Neural crest cell (in vitro differentiated cells): Measurements from ENCODE around the gene KLHL14. TPM values are rescaled to one million over a fixed set of nuclear protein-coding genes. Genes with fewer than 3 reads are reported as not detected.

Experiments
- DNase-seq: peaks from one replicate; pipeline ENCODE4 v3.0.0; 2021; ENCODE audit warnings: low read depth, mixed read lengths, low spot score
- H3K27ac Mint-ChIP-seq: one replicate; pipeline ENCODE4 v1.8.0; 2021; ENCODE audit warnings: mild to moderate bottlenecking, mixed read lengths; ENCODE audit not compliant: unreplicated experiment
- H3K27me3 Mint-ChIP-seq: 2 replicates; pipeline ENCODE4 v1.8.0; 2021; ENCODE audit warnings: low read depth, mild to moderate bottlenecking, mixed read lengths
- H3K36me3 Mint-ChIP-seq: 2 replicates; pipeline ENCODE4 v1.8.0; 2021; ENCODE audit warnings: low read depth, mild to moderate bottlenecking, mixed read lengths
- H3K4me1 Mint-ChIP-seq: 2 replicates; pipeline ENCODE4 v1.8.0; 2021; ENCODE audit warnings: mixed read lengths
- H3K4me3 Mint-ChIP-seq: one replicate; pipeline ENCODE4 v1.8.0; 2021; ENCODE audit warnings: mild to moderate bottlenecking, mixed read lengths
- H3K9me3 Mint-ChIP-seq: 2 replicates; pipeline ENCODE4 v1.8.0; 2021; ENCODE audit warnings: mixed read lengths
- CTCF ChIP-seq: fragments of 200-600 bp; sonication (generic); conservative IDR thresholded peaks from 2 replicates; pipeline ENCODE4 v1.5.0; 2021; ENCODE audit warnings: antibody characterized with exemption, mild to moderate bottlenecking
- total RNA-seq: library from RNA; stranded (reverse); gene quantifications from 2 replicates; pipeline ENCODE4 v1.2.1, GENCODE V29; 2021

KLHL14 gene
- total RNA-seq, 1 donor from 2014 or later, result 2.2 TPM

GRCh38 chr18:32805354-32805753 is 32.5 kb upstream of the KLHL14 start:
- Mint-ChIP-seq H3K9me3 (peaks cover 7% of the 10 kb centered on the region), H3K4me3 (no peak overlapping the region), H3K27me3 (no peaks in the 10 kb centered on the region), H3K4me1 (peaks cover 39% of the 10 kb centered on the region), H3K27ac (no peak overlapping the region), H3K36me3 (peaks cover 3% of the 10 kb centered on the region)
- no peak for DNase-seq
- TF ChIP-seq CTCF, result no peak

- Mint-ChIP-seq H3K27ac (peak overlapping the region; percentile 7), H3K27me3 (no peaks in the 10 kb centered on the region), H3K4me1 (peaks cover 39% of the 10 kb centered on the region), H3K4me3 (peak overlapping the region; percentile 3), H3K9me3 (peaks cover 4% of the 10 kb centered on the region), H3K36me3 (peaks cover 1% of the 10 kb centered on the region)
- TF ChIP-seq CTCF, result no peak
- no peak for DNase-seq
Measured at GRCh38 chr18:32804134-32804888, 31.5 kb upstream of the KLHL14 start.

GRCh38 chr18:32803568-32803967 is 30.7 kb upstream of the KLHL14 start:
- no peaks in the 10 kb centered on the region for H3K27me3 Mint-ChIP-seq
- TF ChIP-seq CTCF, result no peak
- H3K9me3 Mint-ChIP-seq, result peaks cover 2% of the 10 kb centered on the region
- peak; percentile 3 for DNase-seq
- peak overlapping the region; percentile 64 for H3K27ac Mint-ChIP-seq
- peak overlapping the region; percentile 62 for H3K4me3 Mint-ChIP-seq
- peaks cover 39% of the 10 kb centered on the region for H3K4me1 Mint-ChIP-seq
- H3K36me3 Mint-ChIP-seq, result no peaks in the 10 kb centered on the region

DNA sequence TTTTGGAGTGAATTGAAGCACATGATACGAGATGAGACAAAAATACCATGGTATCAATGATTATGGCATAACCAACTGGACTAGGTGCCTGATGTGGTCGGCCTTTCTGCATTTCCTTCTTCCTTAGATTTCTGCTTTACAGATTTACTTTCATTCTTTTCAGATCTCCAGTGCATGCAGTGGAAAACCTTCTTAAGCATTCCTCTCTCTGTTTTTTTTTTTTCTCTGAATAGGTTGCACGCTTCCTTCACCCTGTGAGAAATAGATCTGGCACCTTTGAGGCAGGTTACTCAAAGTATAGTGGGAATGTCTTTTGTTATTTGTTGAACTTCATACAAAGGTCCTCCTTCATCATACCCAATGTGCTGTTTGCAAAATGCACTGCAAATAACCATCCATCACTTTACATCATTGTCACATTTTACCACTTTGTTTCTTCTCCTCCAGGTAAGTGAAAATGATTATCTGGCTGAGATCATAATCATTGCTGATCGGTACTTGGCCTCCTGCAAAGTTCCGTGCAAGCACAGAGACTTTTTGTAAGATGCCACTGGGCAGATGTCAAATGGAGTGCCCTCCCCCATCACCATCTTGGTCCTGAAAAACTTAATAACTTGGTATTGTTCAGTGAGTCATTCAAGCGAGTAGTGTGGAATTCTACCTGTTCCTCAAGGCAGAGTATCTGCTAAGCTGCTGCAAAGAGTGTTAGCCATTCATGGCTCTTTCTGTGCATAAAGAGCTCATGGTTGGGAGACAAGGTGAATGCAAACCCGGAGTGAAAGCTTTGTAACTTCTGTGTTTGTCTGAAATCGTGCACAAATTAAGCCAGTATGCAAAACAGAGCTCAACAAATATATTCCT is 30.0 kb upstream of the KLHL14 start:
- H3K36me3 Mint-ChIP-seq, result peaks cover 2% of the 10 kb centered on the region
- H3K27me3 Mint-ChIP-seq, result no peaks in the 10 kb centered on the region
- no peak for DNase-seq
- no peak overlapping the region for H3K4me3 Mint-ChIP-seq
- no peak overlapping the region for H3K27ac Mint-ChIP-seq
- TF ChIP-seq CTCF, result no peak
- peaks cover 39% of the 10 kb centered on the region for H3K4me1 Mint-ChIP-seq
- H3K9me3 Mint-ChIP-seq, result peaks cover 4% of the 10 kb centered on the region

DNA sequence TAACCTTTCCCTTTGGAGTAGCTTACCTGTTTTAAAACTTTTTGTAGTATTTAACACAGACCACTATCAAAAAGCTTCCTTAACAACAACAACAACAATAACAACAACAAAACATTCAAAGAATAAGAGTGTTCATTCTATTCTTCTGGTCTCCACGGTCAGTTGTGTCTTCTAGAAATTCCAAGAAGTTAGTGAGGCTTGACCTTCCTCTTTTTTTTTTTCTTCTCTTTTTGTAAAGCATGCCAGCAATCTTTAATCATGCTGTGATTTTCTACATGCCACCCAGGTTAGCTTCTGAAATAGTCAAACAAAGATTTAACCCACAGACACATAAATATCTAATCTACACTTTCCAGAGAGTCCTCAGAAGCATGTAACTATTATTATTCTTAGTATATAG is 28.4 kb upstream of the KLHL14 start:
- Mint-ChIP-seq H3K4me1 (peaks cover 39% of the 10 kb centered on the region), H3K27me3 (no peaks in the 10 kb centered on the region)

More for the DNA sequence above, 28.4 kb upstream of the KLHL14 start:
- H3K9me3 Mint-ChIP-seq, result peaks cover 9% of the 10 kb centered on the region
- H3K36me3 Mint-ChIP-seq, result peaks cover 10% of the 10 kb centered on the region
- no peak for TF ChIP-seq CTCF
- H3K27ac Mint-ChIP-seq, result no peak overlapping the region
- no peak for DNase-seq
- H3K4me3 Mint-ChIP-seq, result no peak overlapping the region
